GM18498 (cell line): Measurements from ENCODE around the gene RNF166.

Source experiments
- ATAC-seq: cut with Tn5 transposase; IDR thresholded peaks from one replicate; pipeline ENCODE4 v1.9.1; 2021; ENCODE audit warnings: mild to moderate bottlenecking, moderate library complexity; ENCODE audit not compliant: unreplicated experiment

RNF166 gene

GRCh38 chr16:88706229-88706964 lies at the start of gene RNF166, which contains the start of gene CTU2:
RNF166 (minus strand) TSS chr16:88706408; CDS start chr16:88706325, 83 bp downstream.
CTU2 (plus strand) TSS chr16:88706503; CDS start chr16:88706531, 28 bp downstream.
- ATAC-seq = peak; percentile 69

GRCh38 chr16:88754912-88755744 lies 48.9 kb upstream of the RNF166 start:
- ATAC-seq = no peak

DNA sequence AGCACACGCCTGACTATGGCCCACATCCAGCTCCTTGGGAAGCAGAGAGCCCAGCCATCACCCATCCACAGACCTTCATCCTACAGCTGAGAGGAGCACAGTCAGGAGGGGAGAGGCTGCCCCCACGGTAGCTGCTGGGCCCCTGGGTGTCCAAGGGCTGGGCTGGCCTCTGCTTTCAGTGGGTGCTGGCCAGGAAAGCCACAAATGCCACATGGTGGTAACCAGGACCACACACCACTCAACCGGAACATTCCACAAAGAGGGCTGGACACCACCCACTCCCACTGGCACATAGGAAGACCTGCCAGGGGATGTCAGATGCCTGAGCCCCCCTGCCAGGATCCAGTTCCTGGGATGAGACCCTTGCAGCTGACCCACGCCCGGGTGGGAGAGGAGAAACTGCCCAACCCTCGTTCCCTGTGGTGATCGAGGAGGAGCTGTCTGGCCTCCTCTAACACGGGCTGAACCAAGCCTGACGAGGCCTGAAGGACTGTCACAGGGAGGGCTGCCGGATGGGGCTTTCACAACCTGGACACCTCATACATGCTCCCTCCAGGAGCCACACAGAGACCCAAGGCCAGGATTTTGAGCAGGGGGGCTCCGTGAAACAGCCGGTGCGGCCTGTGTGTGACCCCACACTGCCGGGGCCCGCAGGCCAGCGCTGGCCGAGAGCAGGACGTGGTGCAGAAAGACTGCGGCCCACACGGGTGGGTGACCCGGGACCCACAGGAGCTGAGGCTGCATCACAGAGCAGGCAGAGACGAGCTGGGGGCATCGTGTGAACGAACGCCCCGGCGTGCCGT lies 48.1 kb upstream of the RNF166 start:
- ATAC-seq = no peak

DNA sequence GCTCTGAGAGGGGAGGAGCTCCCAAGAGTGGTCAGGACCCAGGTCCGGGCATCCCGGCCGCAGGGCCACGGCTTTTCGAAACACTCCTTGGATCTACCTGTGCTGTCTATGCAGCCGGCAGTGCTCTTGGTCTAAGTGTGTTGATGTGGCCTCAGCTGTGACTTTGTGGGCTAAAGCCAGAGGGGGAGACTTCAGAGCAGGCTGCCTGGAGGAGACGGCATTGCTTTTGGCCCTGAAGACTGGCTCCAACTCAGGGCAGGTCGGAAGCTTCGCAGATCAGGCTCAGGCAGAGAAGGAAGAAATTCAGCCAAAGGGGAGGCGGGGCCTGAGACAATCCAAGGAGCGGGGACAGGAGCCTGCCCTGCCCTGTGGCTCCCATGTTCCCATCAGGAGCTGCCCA lies 47.4 kb upstream of the RNF166 start:
- no peak for ATAC-seq

DNA sequence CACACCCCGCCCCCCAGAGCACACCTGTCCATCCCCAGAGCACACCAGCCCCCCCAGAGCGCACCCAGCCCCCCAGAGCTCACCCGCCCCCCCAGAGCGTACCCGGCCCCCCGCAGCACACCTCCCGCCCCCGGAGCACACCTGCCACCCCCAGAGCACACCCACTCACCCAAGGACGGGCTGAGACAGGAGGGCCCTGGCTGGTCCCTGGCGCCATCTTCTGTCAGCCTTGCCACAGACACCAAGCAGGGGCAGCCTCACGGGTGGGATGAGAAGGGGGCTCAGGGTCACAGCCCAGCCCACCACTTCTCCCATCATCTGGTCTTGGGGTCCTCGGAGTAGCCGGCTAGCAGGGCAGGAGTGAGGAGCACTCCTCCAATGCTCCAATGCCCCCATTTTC lies 47.0 kb upstream of the RNF166 start:
- ATAC-seq = no peak

DNA sequence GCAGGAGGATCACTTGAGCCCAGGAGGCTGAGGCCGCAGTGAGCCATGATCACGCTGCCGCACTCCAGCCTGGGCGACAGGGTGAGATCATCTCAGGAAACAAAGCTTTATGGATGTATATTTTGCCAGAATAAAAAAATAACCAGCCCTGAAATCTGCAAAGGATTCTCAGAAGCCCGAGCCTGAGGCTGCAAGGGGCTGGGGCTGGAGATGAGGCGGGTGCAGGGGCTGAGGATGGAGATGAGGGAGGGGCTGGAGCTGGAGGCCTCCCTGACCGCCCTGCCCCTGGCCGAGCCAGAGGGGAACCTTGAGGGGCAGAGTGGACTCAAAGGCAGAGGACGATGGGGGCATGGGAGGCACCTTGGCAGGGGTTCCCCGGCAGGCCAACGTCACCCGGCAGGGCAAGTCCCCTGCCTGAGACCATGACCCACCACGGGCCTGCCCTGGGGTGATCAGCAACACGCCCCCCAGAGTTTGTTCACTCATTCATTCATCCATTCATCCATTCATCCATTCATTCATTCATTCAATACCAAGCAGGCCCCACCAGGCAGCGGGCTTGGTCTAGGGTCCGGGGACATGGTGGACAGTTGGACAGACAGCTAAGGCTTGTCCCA lies 46.3 kb upstream of the RNF166 start:
- no peak for ATAC-seq

- ATAC-seq = no peak
Measured at GRCh38 chr16:88750854-88751253, 44.6 kb upstream of the RNF166 start.

GRCh38 chr16:88749358-88749757 lies 43.1 kb upstream of the RNF166 start:
- ATAC-seq = no peak

- no peak for ATAC-seq
Measured at GRCh38 chr16:88748364-88748763, 42.2 kb upstream of the RNF166 start.

GRCh38 chr16:88747588-88748301 lies 41.5 kb upstream of the RNF166 start:
- ATAC-seq = no peak

- ATAC-seq = no peak
Measured at GRCh38 chr16:88746506-88746905, 40.3 kb upstream of the RNF166 start.

GRCh38 chr16:88744577-88745521 lies 38.6 kb upstream of the RNF166 start:
- ATAC-seq = no peak

DNA sequence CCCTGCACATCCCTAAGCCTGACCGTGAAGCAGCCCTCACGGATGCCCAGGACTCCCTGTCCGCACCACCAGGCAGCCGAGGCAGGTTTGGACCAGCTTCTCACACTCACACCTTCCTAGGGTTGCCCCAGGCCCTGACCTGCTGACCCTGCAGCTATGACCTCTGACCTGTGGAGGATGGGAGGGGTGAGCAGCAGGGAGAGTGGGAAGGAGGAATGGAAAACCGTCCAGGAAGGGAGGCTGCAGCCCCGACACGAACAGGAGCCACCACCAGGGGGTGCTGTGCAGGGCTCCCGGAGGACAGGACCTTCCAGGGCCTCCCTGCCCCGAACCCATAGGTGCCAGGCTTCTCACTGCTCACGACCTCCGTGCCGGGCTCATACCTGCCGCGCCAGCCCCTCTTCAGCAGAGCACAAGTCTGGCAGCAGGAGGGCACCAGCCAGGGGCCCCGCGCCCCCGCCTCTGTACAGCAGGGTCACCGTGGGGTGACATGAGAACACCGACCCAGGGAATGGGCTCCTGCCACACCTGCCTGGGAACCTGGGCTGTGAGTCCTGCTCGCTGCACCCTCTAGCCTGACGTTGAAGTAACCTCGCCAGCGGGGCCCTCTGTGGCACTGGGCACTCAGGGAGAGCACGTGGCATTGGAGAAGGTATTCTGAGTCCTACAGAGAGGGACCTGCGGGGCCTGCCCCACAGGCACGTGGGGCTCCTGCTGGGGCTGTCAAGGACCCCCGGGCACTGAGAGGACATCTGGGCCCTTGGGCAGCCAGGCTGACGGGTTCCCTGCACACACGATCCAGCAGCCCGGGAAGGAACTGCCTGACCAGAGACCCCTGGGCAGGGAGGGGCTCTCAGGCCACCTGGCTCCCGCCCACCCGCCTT lies 37.7 kb upstream of the RNF166 start:
- no peak for ATAC-seq

GRCh38 chr16:88742896-88743605 lies 36.8 kb upstream of the RNF166 start:
- no peak for ATAC-seq

DNA sequence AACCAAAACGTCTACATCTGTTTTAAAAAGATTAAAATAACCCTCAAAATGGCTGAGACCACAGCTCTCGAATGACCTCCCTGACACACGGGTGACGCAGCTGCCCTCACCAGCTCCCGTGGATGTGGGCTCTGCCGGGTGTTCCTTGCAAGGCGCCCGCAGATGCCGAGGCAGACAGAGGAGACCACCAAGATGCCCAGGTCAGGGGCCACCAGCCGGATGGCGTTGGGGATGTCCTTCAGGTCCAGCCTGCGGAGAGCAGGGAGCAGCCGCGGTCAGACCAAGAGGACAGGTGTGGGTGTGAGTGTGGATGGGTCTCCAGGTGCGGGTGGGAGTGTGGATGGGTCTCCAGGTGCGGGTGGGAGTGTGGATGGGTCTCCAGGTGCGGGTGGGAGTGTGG lies 35.2 kb upstream of the RNF166 start:
- no peak for ATAC-seq

DNA sequence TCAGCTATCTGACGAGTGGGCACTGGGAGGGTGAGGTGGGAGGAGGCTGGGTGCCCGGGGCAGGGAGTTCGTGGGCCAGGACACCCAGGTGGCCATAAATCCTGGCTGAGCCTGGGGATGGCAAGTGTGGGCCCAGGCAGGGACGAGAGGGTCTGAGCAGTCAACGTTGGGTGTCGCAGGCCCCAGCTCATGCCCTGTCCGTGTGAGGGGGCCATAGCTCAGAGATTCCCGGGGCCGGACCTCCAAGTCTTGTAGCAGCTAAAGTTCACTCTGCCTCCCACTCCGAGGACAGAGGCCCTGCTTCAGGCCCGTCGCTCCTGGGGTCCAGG lies 34.5 kb upstream of the RNF166 start:
- ATAC-seq = no peak

DNA sequence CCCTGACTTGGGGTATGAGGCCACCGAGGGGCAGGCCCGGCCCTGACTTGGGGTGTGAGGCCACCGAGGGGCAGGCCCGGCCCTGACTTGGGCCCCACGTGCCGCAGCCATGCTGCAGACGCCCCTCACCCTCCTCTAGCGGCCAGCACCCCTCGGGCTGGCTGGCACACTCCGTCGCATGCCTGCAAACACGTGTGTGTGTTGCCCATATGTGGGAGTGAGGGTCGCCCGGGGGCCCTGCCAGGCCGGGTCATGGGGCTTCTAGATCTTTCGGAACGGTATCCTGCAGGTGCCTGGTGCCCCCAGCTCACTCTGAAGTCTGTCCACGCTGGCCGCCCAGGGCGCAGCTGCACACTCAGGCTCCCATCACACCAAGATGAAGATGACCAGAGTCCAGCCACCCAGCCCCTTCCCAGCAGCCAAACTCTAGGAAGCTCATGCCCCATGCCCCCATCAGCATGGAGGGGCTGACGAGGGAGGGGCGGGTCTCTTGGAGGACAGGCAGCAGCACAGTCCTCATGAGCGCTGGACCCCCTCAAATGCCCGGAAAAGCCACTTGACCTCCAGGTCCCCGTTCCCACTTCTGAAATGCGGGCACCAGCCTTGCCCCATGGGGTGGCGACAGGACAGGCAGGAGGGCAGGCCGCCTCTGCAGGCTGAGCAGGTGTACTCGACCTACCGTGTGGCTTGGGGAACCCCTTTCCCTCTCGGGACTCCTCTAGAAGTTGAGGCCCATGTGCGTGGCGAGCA lies 33.9 kb upstream of the RNF166 start:
- ATAC-seq = no peak
